GM12801 (cell line): ENCODE results near the gene DTNB.

Experiments used
- CTCF ChIP-seq: IDR thresholded peaks from one replicate; pipeline ENCODE4 v1.5.1; 2011; ENCODE audit warnings: control low read depth; ENCODE audit not compliant: insufficient read length; ENCODE audit errors: extremely low read depth

DTNB gene

GRCh38 chr2:25595393-25595792 lies 78.0 kb downstream of the DTNB start:
- no peak for TF ChIP-seq CTCF

DNA sequence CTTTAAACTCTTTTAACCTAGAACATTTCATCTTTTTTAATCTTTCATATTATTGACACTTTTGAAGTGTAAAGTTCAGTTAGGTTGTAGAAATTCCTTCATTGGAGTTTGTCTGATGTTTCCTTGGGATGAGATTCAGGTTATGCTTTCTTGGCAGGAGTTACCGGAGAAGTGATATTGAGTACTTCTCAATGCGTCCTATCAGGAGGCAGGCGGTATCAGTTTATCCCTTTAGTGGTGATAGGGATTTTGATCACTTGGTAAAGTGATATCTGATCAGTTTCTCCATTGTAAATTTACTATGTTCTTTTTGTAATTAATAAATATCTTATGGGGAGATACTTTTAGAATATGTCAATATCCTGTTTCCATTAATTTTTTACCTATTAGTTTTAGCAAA lies 78.4 kb downstream of the DTNB start:
- TF ChIP-seq CTCF: no peak

- no peak for TF ChIP-seq CTCF
Observed at GRCh38 chr2:25592766-25593292, 80.5 kb downstream of the DTNB start.

DNA sequence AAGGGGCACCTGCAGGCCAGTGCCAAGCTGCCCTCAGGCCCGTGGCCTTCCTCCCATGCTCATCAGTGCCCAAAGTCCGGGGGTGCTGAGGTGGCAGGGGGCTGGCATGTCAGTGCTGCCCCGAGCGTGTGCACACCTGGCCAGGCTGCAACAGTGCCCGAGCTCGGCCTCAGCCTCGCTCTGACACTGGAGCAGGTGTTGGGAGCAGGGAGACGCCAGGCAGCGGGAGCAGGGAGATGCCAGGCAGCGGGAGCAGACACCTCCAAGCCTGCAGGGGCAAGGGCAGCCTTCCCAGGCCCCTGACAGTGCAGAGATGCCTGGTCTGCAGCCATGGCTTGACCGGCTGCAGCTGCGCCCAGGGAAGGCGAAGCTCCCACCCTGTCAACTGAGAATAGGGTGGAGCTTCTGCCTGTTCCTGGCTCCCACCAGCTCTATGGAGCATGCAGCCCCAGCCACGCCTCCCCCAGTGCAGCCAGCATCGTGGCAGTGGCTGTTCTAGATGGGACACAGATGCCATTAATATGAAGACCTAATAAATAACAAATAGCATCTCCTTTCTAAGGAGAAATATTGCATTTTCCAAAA lies 82.4 kb downstream of the DTNB start:
- TF ChIP-seq CTCF: no peak

DNA sequence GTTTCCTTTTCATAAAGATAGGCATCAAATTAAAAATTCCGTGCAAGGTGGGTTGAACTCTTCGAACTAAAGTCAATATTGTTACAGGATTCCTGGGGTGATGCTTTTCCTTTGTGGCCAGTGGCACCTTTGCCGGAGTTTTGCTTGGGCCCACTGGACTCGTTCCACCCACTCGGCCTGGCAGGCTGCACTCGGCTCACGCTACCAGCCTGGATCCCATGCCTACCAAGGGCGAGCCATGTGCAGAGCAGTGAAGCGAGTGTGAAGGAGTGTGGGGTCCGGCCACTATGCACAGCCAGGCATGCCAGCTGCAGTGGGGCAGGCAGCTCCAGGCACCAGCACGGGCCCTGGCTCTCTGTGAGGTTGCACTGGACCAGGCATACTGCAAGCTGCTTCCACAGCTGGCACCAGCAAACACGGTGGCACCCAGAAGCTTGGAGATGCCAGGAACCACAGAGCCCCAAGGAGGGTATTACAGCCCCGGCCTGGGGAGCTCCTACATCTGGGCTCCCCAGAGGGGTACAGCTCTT lies 83.6 kb downstream of the DTNB start:
- no peak for TF ChIP-seq CTCF

- TF ChIP-seq CTCF: no peak
Observed at GRCh38 chr2:25588576-25588975, 84.8 kb downstream of the DTNB start.

DNA sequence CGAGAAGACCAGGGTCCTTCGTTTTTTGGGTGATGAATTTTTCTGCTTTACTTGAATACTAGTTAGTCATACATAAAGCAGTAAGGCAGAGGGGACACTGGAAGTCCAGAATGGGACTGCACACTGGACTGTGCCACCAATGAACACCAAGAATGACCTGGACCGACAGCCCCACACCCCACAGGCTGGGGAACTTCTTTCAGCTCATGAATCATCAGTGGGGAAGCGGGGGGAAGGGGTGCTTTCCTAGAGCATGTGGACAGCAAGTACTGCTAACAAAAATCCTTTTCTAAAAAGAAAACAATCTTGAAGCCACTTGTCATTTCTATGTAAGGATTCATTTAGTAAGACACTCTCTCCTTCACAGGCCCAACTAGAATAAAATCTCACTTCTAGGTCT lies 86.0 kb downstream of the DTNB start:
- TF ChIP-seq CTCF: no peak
